HEK293 (cell line): ENCODE measurements around the gene RNASE4.

Source experiments
- CTCF ChIA-PET: fragments of 350-600 bp; formaldehyde crosslinking; extraction: SDS; loops from one replicate; lab custom pipeline; 2021; ENCODE audit warnings: antibody characterized with exemption; lab: Yijun Ruan, JAX
- POLR2A ChIA-PET: fragments of 300-600 bp; formaldehyde crosslinking; extraction: SDS; loops from one replicate; lab custom pipeline; 2020; ENCODE audit warnings: antibody characterized with exemption, inconsistent platforms; lab: Yijun Ruan, JAX
- H3K27ac ChIP-seq: fragments of 200-500 bp; sonication (Bioruptor generic); 2 replicates; pipeline ENCODE4 v1.5.1; 2014; ENCODE audit warnings: low read depth, low read length, control low read depth, inconsistent platforms; ENCODE audit errors: extremely low read depth
- H3K36me3 ChIP-seq, 2 experiments: fragments of 200-500 bp in 1 of 2; sonication (Bioruptor generic) in 1 of 2; 1 replicate in 1 of 2; 2 replicates in 1 of 2; pipeline ENCODE4 v1.5.1; 2014 to 2017; ENCODE audit warnings: inconsistent platforms in 2 of 2, low read length in 2 of 2; ENCODE audit not compliant: control insufficient read depth in 2 of 2, insufficient read depth in 1 of 2
- H3K4me1 ChIP-seq: fragments of 200-500 bp; sonication (Bioruptor generic); 2 replicates; pipeline ENCODE4 v1.5.1; 2014; ENCODE audit warnings: mild to moderate bottlenecking, low read length, inconsistent platforms; ENCODE audit not compliant: control insufficient read depth, insufficient read depth
- H3K4me3 ChIP-seq: 2 replicates; pipeline ENCODE4 v1.5.1; 2011; ENCODE audit warnings: low read depth, mild to moderate bottlenecking, control low read depth, low read length, moderate library complexity
- H3K9me3 ChIP-seq: fragments of 200-500 bp; sonication (Bioruptor generic); 2 replicates; pipeline ENCODE4 v1.5.1; 2014; ENCODE audit warnings: low read depth, low read length, inconsistent platforms; ENCODE audit not compliant: control insufficient read depth, insufficient read depth
- BCL11A ChIP-seq: fragments of 450-650 bp; formaldehyde crosslinking; IDR thresholded peaks from 2 replicates; pipeline ENCODE4 v1.5.1; 2016; ENCODE audit warnings: low read depth, missing biosample characterization, missing genetic modification characterization
- KLF8 ChIP-seq: fragments of 450-650 bp; formaldehyde crosslinking; IDR thresholded peaks from 2 replicates; pipeline ENCODE4 v1.5.1; 2016; ENCODE audit warnings: missing biosample characterization, missing genetic modification characterization
- KLF9 ChIP-seq: fragments of 450-650 bp; formaldehyde crosslinking; IDR thresholded peaks from 2 replicates; pipeline ENCODE4 v1.5.1; 2016; ENCODE audit warnings: missing biosample characterization, missing genetic modification characterization, low read depth
- ZBTB48 ChIP-seq: fragments of 450-650 bp; formaldehyde crosslinking; IDR thresholded peaks from 2 replicates; pipeline ENCODE4 v1.5.1; 2016; ENCODE audit warnings: missing biosample characterization, missing genetic modification characterization
- ZNF18 ChIP-seq: fragments of 450-650 bp; formaldehyde crosslinking; IDR thresholded peaks from 2 replicates; pipeline ENCODE4 v1.5.1; 2016; ENCODE audit warnings: missing biosample characterization, missing genetic modification characterization
- ZNF510 ChIP-seq: fragments of 450-650 bp; formaldehyde crosslinking; IDR thresholded peaks from 2 replicates; pipeline ENCODE4 v1.5.1; 2018; ENCODE audit warnings: mild to moderate bottlenecking, missing genetic modification characterization, missing biosample characterization; ENCODE audit not compliant: insufficient replicate concordance
- ZNF518A ChIP-seq: fragments of 450-650 bp; formaldehyde crosslinking; conservative IDR thresholded peaks from 2 replicates; pipeline ENCODE4 v1.5.1; 2016; ENCODE audit warnings: low read depth, missing biosample characterization, missing genetic modification characterization
- ZNF677 ChIP-seq: fragments of 450-650 bp; IDR thresholded peaks from 2 replicates; pipeline ENCODE4 v1.5.0; 2018; ENCODE audit warnings: missing biosample characterization, mild to moderate bottlenecking, missing genetic modification characterization, moderate library complexity
- ZNF692 ChIP-seq: fragments of 450-650 bp; formaldehyde crosslinking; IDR thresholded peaks from 2 replicates; pipeline ENCODE4 v1.5.1; 2016; ENCODE audit warnings: missing biosample characterization, missing genetic modification characterization
- ZSCAN30 ChIP-seq: fragments of 450-650 bp; IDR thresholded peaks from 2 replicates; pipeline ENCODE4 v1.5.1; 2018; ENCODE audit warnings: missing biosample characterization, mild to moderate bottlenecking, missing genetic modification characterization, moderate library complexity
- ZXDB ChIP-seq: fragments of 450-650 bp; formaldehyde crosslinking; IDR thresholded peaks from 2 replicates; pipeline ENCODE4 v1.5.1; 2016; ENCODE audit warnings: missing biosample characterization, missing genetic modification characterization
- TF ChIP-seq, protein P1 (sequence below): fragments of 450-650 bp; formaldehyde crosslinking; IDR thresholded peaks from 2 replicates; pipeline ENCODE4 v1.5.1; 2016; ENCODE audit warnings: missing biosample characterization, missing genetic modification characterization
- TF ChIP-seq, protein P2 (sequence below): fragments of 450-650 bp; formaldehyde crosslinking; IDR thresholded peaks from 2 replicates; pipeline ENCODE4 v1.5.1; 2016; ENCODE audit warnings: missing biosample characterization, missing genetic modification characterization
- TF ChIP-seq, protein P3 (sequence below): sonication (generic); formaldehyde crosslinking; IDR thresholded peaks from 2 replicates; pipeline ENCODE4 v1.8.1; 2022; ENCODE audit warnings: mild to moderate bottlenecking, moderate library complexity, missing genetic modification reagents
- TF ChIP-seq, protein P4 (sequence below): fragments of 450-650 bp; formaldehyde crosslinking; IDR thresholded peaks from 2 replicates; pipeline ENCODE4 v1.5.1; 2016; ENCODE audit warnings: missing biosample characterization, missing genetic modification characterization

The RNASE4 gene

GRCh38 chr14:20682435-20683124, 1.8 kb upstream of the RNASE4 start:
- peak overlapping the region; percentile 96 for H3K27ac ChIP-seq
- H3K9me3 ChIP-seq = no peaks in the 10 kb centered on the region
- POLR2A ChIA-PET = interaction anchor here (0.9 to 4.8 kb wide), 15 partner anchors 14 to 341 kb away, joined by 3 to 40 read pairs (median 4); partner anchors contain the start of genes APEX1, PARP2, PIP4P1 and PNP
- CTCF ChIA-PET = interaction anchor here (0.5 to 2.9 kb wide), 10 partner anchors 20 to 288 kb away, joined by 3 to 13 read pairs (median 4); no protein-coding TSS in a partner anchor
- H3K36me3 ChIP-seq = no peaks in the 10 kb centered on the region
- H3K4me3 ChIP-seq = peak overlapping the region; percentile 68
- no peaks in the 10 kb centered on the region; the same call in 1 of the 2 replicates for H3K4me1 ChIP-seq
- TF ChIP-seq ZNF692 (tag by site-specific recombination) (peak; percentile 83), KLF9 (tag by site-specific recombination) (peak; percentile 10; the same call in 1 of the 2 replicates), ZNF677 (tag by site-specific recombination) (no peak), ZXDB (tag by site-specific recombination) (peak; percentile 66; the same call in 1 of the 2 replicates), BCL11A (tag by site-specific recombination) (no peak), ZNF518A (tag by site-specific recombination) (peak; percentile 38; the same call in 1 of the 2 replicates), ZSCAN30 (tag by site-specific recombination) (0 out of 2 replicates have a peak, but pooled peaks have one; percentile 28), ZBTB48 (peak; percentile 94), KLF8 (tag by site-specific recombination) (peak; percentile 67; the same call in 1 of the 2 replicates), ZNF510 (tag by site-specific recombination) (no peak), ZNF18 (tag by site-specific recombination) (no peak)
- TF ChIP-seq, protein P1, sequence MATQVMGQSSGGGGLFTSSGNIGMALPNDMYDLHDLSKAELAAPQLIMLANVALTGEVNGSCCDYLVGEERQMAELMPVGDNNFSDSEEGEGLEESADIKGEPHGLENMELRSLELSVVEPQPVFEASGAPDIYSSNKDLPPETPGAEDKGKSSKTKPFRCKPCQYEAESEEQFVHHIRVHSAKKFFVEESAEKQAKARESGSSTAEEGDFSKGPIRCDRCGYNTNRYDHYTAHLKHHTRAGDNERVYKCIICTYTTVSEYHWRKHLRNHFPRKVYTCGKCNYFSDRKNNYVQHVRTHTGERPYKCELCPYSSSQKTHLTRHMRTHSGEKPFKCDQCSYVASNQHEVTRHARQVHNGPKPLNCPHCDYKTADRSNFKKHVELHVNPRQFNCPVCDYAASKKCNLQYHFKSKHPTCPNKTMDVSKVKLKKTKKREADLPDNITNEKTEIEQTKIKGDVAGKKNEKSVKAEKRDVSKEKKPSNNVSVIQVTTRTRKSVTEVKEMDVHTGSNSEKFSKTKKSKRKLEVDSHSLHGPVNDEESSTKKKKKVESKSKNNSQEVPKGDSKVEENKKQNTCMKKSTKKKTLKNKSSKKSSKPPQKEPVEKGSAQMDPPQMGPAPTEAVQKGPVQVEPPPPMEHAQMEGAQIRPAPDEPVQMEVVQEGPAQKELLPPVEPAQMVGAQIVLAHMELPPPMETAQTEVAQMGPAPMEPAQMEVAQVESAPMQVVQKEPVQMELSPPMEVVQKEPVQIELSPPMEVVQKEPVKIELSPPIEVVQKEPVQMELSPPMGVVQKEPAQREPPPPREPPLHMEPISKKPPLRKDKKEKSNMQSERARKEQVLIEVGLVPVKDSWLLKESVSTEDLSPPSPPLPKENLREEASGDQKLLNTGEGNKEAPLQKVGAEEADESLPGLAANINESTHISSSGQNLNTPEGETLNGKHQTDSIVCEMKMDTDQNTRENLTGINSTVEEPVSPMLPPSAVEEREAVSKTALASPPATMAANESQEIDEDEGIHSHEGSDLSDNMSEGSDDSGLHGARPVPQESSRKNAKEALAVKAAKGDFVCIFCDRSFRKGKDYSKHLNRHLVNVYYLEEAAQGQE (tag by site-specific recombination) = no peak
- TF ChIP-seq, protein P2, sequence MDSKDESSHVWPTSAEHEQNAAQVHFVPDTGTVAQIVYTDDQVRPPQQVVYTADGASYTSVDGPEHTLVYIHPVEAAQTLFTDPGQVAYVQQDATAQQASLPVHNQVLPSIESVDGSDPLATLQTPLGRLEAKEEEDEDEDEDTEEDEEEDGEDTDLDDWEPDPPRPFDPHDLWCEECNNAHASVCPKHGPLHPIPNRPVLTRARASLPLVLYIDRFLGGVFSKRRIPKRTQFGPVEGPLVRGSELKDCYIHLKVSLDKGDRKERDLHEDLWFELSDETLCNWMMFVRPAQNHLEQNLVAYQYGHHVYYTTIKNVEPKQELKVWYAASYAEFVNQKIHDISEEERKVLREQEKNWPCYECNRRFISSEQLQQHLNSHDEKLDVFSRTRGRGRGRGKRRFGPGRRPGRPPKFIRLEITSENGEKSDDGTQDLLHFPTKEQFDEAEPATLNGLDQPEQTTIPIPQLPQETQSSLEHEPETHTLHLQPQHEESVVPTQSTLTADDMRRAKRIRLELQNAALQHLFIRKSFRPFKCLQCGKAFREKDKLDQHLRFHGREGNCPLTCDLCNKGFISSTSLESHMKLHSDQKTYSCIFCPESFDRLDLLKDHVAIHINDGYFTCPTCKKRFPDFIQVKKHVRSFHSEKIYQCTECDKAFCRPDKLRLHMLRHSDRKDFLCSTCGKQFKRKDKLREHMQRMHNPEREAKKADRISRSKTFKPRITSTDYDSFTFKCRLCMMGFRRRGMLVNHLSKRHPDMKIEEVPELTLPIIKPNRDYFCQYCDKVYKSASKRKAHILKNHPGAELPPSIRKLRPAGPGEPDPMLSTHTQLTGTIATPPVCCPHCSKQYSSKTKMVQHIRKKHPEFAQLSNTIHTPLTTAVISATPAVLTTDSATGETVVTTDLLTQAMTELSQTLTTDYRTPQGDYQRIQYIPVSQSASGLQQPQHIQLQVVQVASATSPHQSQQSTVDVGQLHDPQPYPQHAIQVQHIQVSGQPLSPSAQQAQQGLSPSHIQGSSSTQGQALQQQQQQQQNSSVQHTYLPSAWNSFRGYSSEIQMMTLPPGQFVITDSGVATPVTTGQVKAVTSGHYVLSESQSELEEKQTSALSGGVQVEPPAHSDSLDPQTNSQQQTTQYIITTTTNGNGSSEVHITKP (tag by site-specific recombination) = no peak; the same call in 1 of the 2 replicates
- TF ChIP-seq, protein P3, sequence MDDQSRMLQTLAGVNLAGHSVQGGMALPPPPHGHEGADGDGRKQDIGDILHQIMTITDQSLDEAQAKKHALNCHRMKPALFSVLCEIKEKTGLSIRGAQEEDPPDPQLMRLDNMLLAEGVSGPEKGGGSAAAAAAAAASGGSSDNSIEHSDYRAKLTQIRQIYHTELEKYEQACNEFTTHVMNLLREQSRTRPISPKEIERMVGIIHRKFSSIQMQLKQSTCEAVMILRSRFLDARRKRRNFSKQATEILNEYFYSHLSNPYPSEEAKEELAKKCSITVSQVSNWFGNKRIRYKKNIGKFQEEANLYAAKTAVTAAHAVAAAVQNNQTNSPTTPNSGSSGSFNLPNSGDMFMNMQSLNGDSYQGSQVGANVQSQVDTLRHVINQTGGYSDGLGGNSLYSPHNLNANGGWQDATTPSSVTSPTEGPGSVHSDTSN (CRISPR knock-in tag) = peak; percentile 28; the same call in 1 of the 2 replicates
- TF ChIP-seq, protein P4, sequence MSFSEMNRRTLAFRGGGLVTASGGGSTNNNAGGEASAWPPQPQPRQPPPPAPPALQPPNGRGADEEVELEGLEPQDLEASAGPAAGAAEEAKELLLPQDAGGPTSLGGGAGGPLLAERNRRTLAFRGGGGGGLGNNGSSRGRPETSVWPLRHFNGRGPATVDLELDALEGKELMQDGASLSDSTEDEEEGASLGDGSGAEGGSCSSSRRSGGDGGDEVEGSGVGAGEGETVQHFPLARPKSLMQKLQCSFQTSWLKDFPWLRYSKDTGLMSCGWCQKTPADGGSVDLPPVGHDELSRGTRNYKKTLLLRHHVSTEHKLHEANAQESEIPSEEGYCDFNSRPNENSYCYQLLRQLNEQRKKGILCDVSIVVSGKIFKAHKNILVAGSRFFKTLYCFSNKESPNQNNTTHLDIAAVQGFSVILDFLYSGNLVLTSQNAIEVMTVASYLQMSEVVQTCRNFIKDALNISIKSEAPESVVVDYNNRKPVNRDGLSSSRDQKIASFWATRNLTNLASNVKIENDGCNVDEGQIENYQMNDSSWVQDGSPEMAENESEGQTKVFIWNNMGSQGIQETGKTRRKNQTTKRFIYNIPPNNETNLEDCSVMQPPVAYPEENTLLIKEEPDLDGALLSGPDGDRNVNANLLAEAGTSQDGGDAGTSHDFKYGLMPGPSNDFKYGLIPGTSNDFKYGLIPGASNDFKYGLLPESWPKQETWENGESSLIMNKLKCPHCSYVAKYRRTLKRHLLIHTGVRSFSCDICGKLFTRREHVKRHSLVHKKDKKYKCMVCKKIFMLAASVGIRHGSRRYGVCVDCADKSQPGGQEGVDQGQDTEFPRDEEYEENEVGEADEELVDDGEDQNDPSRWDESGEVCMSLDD (tag by site-specific recombination) = peak; percentile 70
